Lower leg skin (tissue), 3 donors: ENCODE results near the gene GSTM1.

ENCODE experiments used
- POLR2A ChIP-seq, 2 donors: fragments of 450-650 bp; IDR thresholded peaks; one replicate each; pipeline ENCODE4 v1.6.1; 2016 to 2017; ENCODE audit warnings: antibody characterized with exemption in 2 of 2, mild to moderate bottlenecking in 1 of 2, moderate library complexity in 1 of 2
- TF ChIP-seq, protein P1 (sequence below), 3 donors: fragments of 450-650 bp; IDR thresholded peaks; one replicate each; pipeline ENCODE4 v1.5.1; 2016; ENCODE audit warnings: antibody characterized with exemption in 3 of 3, mild to moderate bottlenecking in 3 of 3, moderate library complexity in 2 of 3

DNA sequence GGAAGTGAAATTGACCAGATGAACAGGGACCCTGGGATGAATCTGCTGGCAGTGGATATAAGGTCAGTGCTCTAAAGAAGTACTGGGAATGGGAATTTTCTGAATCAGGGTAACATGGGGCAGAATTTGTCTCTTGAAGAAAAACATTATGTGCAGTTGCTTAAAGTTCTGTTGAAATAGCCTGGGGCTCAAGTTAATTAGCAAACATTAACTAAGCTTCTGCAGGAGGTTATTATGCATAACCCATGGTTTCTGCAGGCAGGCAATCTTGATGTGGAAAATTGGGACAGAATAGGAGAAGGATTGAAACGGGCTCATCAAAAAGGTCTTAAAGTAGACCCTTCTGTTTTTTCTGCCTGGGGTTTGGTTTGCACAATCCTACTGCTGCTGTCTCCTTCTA is 38.4 kb downstream of the GSTM1 start:
- TF ChIP-seq, protein P1, sequence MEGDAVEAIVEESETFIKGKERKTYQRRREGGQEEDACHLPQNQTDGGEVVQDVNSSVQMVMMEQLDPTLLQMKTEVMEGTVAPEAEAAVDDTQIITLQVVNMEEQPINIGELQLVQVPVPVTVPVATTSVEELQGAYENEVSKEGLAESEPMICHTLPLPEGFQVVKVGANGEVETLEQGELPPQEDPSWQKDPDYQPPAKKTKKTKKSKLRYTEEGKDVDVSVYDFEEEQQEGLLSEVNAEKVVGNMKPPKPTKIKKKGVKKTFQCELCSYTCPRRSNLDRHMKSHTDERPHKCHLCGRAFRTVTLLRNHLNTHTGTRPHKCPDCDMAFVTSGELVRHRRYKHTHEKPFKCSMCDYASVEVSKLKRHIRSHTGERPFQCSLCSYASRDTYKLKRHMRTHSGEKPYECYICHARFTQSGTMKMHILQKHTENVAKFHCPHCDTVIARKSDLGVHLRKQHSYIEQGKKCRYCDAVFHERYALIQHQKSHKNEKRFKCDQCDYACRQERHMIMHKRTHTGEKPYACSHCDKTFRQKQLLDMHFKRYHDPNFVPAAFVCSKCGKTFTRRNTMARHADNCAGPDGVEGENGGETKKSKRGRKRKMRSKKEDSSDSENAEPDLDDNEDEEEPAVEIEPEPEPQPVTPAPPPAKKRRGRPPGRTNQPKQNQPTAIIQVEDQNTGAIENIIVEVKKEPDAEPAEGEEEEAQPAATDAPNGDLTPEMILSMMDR (IDR thresholded peaks at IDR 0.05) = no peak
- no peak for TF ChIP-seq POLR2A (IDR thresholded peaks at IDR 0.05)
